Kidney glomerular epithelial cell (primary cell): Measurements from ENCODE around the gene ID3.

Experiments
- DNase-seq: peaks from one replicate; lab custom pipeline; 2025; lab: John Stamatoyannopoulos, UW

ID3 gene

DNA sequence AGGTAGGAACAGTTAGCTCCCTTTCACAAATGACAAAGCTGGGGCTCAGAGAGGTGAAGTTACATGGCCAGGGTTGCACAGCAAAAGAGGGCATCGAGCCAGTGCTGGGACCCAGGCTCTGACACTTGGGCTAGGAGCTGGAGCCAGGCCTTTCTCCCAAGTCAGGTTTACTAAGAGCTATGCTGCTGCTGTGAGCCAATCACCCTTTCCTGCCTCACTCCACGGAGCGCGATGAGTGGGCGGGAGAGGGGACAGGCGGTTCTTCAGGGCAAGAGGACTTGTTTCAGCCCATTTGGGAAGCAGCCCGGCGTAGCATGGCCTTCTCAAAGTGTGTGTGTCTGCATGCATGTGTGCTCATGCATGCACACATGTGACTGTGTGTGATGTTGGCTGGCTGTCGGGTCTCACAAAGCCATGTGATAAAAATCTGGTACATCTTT is 10.6 kb downstream of the ID3 start:
- DNase-seq: no peak

DNA sequence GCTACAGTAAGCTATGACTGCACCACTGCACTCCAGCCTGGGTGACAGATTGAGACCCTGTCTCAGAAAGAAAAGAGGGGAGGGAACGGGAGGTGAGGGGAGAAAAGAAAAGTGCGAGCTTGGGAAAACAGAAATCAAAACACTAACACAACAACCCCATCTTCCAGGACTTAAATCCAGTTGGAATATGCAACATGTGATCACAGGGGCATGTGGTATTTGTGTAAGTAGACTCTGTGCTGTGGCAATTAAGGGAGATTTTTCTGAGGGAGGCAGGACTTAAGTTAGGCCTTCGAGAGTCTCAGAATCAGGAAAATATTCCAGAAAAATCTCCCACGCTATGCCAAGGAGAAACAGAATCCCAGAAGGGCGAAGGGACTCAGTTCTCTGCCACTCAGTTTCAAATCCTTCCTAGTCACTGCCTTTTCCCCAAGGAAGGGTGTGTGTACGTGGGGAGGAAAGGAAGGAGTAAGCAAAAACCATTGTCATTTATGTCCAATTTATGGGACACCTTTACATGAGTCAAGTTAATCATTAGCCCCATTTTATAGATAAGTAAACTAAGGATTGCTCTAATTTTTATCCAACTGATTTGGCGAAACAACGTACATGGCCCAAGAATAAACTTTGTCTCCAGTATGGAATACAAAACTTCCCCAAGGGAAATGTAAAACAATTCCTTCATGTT is 12.3 kb downstream of the ID3 start:
- DNase-seq: no peak

GRCh38 chr1:23545851-23546250 is 13.4 kb downstream of the ID3 start:
- DNase-seq: no peak

DNA sequence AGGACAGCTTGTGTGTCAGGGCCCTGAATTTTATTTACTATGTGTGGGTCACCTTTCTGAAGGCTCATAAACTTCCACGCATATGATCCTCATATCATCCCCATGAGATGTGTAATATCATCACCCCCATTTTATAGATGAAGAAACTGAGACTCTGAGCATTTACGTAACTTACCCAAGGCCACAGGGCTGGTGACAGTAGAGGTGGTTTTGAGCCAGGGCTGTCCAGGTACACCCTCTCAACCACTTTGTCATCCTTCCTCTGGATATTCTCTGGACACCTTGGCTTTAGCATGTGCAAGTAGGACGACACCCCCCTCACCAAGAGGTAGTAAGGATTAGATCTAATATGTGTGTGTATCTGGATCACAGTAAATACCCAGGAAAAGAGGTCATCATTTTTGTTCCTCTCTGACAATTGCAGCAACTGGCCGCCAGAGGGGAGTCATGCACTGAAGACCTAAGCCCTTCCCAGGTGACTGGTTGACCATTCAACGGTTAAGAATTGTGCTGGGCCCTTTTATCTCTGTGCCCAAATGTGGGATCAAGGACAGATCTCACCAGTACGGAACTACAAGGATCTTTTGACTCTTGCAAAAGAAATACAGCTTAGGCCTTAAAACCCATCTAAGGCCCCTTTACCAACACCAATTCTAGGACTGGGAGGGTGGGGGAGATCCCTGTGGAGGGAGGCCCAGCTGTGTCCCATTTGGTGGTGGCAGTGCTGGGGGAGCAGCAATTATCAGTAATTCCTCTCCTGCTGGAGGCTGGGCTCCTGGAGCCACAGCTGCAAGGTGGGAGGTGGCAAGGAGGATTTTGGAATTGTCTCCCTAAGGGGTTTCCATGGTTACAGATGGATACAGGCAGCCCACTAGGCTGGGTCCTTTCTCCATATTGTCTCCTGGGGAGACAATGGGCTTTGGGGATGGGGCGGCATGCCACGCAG is 14.6 kb downstream of the ID3 start:
- peak; percentile 54 for DNase-seq

GRCh38 chr1:23543707-23544443 is 15.4 kb downstream of the ID3 start:
- DNase-seq: no peak

DNA sequence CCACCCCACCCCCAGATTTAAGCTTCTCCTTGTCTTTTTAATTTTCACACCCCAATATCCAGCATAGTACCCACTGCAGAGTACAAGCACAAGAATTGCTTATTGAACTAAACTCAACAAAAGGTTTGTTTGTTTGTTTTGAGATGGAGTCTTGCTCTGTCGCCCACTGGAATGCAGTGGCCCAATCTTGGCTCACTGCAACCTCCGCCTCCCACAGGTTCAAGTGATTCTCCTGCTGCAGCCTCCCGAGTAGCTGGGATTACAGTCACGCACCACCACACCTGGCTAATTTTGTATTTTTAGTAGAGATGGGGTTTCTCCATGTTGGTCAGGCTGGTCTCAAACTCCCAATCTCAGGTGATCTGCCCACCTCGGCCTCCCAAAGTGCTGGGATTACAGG is 16.4 kb downstream of the ID3 start:
- peak; percentile 22 for DNase-seq

DNA sequence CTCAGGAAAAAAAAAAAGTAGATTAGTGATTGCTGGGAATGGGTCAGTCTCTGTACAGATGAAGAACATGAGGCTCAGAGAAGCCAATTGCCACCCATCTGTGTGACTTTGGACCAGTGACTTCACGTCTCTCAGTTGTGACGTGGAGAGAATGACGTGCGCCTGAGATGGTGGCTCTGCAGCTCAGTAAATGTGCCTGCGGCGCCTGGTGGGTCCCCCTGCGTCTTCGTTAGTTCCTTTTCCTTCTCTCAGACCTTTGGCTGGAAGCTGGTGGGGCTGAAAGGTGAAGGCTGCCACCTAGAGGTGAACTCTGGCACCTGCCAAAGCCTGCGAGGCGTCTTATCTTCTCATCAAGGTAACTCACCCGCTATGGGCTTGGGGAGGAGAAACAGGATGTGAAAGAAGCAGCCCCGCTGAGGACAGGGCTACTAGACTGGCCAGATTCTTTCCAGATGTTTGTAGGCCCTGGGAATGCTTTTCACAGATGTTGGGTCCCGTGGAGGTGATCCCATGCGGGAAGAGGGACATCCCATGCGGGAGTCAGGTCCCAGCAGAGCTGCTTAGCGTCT is 19.5 kb downstream of the ID3 start:
- peak; percentile 88 for DNase-seq

GRCh38 chr1:23537296-23537973 is 21.9 kb downstream of the ID3 start:
- no peak for DNase-seq

DNA sequence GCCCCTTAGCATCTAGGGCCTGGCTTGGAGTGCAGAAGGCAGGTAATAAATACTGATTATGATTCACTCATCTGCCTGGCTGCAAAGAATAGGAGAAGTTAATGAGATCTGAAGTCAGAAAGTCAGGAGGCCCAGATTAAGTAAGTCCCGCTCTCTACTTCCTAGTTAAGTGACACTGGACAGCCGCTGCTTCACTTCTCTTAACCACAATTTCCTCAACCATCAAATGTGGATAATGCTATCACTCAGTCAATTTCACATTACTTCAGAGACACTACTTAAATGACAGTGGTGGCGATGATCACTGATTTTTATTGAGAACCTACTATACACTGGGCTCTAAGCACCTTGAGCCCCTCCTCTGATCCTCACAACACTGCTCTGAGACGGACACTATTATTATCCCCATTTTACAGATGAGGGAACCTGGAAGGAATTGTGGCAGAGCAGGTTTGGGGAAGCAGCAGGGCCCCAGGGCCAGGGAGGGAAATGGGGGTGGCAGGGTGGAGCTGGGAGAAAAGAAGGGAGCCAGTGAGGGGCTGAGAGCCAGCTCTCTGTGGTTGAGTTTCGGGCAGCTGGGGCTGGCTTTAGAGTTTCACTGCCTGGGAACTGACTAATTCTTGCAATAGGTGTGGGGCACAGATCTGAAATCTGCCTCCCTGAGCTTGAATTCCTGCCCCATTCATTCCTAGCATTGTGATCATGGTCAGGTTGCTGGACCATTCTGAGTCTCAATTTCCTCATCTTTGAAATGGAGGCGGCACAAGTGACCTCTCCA is 25.9 kb downstream of the ID3 start:
- no peak for DNase-seq

DNA sequence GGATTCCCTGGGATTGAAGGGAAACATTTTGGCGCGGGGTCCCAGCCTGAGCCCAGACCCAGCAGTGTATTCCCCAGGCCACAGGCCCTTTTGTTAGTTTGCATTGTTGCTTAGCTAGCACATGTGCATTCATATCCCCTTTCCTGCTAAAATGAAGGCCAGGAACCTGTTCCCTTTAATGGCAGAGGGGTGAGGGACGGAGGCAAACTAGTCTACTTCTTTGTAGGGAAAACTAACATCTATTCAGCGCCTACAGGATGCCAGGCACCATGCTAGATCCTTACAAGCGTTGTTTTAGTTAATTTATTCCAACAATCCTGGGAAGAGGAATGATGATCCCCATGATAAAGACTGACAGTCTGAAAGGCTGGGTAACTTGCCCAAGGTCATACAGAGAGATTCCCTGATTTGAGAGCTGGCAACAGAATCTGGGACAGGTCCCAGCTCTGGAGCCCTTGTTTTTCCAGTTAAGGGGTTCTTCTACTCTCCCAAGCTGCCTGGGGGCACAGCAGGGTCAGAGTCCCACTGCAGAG is 27.7 kb downstream of the ID3 start:
- DNase-seq: no peak

DNA sequence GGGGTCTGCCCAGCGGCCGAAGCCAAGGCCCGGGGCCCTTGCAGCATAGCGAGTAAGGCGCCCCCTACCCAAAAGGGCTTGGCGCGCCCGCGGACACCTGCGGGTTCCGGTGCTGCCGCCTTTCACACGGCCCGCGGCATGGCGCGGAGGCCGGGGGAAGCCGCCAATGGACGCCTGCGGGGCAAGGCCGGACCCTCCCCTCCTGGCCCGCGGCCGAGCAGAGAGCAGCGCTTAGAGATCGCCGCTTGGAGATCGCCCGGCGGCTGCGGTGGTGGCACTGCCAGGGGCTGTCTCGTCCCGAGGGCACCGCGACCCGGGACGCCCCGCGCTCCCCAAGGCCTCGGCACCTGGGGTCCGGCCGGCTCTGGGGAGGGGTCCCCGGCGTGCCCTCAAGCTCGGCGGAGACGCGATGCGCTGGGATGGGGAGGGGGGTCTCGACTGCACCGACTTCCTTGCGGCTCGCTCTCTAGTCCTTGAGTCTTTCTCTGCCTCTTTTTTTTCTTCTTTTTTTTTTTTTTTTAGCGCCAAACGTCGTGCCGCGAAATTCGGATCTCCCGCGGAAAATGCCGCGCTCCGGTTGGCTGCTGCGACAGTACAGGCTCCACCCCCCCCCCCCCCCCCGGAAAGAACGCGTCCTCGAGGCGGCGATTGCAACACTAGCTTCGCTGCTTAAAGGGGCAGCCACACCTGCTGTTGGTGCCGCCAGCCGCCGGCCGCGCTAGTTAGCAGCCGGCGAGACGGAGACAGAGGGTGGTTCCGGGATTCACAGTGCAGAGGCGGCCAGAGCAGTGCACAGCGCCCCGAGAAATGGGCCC is 28.3 kb downstream of the ID3 start, which contains the start of gene E2F2:
Gene E2F2, minus strand, starts transcription at position 487 of the 815 bp plus-strand sequence. Its CDS starts 440 bp downstream, at position 47.
- DNase-seq: peak; percentile 69

- no peak for DNase-seq
Observed at GRCh38 chr1:23530087-23530746, 29.1 kb downstream of the ID3 start.

GRCh38 chr1:23529146-23530086 is 29.9 kb downstream of the ID3 start:
- DNase-seq: no peak

- DNase-seq: peak; percentile 43
Observed at GRCh38 chr1:23528250-23528978, 30.9 kb downstream of the ID3 start.

GRCh38 chr1:23527900-23528249 is 31.4 kb downstream of the ID3 start:
- no peak for DNase-seq

GRCh38 chr1:23527366-23527765 is 31.9 kb downstream of the ID3 start:
- DNase-seq: no peak
